CD4-positive, CD25-positive, alpha-beta regulatory T cell (primary cell): ENCODE data around the gene KSR2. TPM values are rescaled to one million over a fixed set of nuclear protein-coding genes. Genes with fewer than 3 reads are reported as not detected.
"Not testable (repeated sequence)": the region's sequence is repeated elsewhere in the genome, so short reads cannot be mapped to it uniquely, and the experiment has no call there.

Experiments
- ATAC-seq, 2 donors: fragments of 150-1000 bp; cut with Tn5 transposase; one replicate each; pipeline ENCODE4 v1.10.0; 2021; ENCODE audit warnings: low read depth in 2 of 2, moderate number of reproducible peaks in 2 of 2, moderate library complexity in 1 of 2
- DNase-seq, 3 donors: peaks; one replicate each; pipeline versions ENCODE4 v3.0.0 to v3.0.0-alpha.2; 2012 to 2022; ENCODE audit warnings: mixed read lengths in 1 of 3
- H3K27ac ChIP-seq: one replicate; pipeline ENCODE4 v1.7.0; 2013; ENCODE audit warnings: mild to moderate bottlenecking, low read length; ENCODE audit not compliant: insufficient read depth, poor library complexity, severe bottlenecking
- H3K27me3 ChIP-seq: one replicate; pipeline ENCODE4 v1.7.0; 2013; ENCODE audit warnings: low read length; ENCODE audit not compliant: control insufficient read depth, insufficient read depth
- H3K36me3 ChIP-seq: one replicate; pipeline ENCODE4 v1.7.0; 2013; ENCODE audit warnings: mild to moderate bottlenecking, low read length, moderate library complexity; ENCODE audit not compliant: control insufficient read depth, insufficient read depth
- H3K4me1 ChIP-seq: 2 replicates; pipeline ENCODE4 v1.7.0; 2013; ENCODE audit warnings: mild to moderate bottlenecking, low read length; ENCODE audit not compliant: insufficient read depth, control insufficient read depth, poor library complexity, severe bottlenecking
- H3K4me3 ChIP-seq: one replicate; pipeline ENCODE4 v1.7.0; 2013; ENCODE audit warnings: low read depth, mild to moderate bottlenecking, low read length, moderate library complexity
- H3K9me3 ChIP-seq, 2 experiments: 1 replicate in 1 of 2; 2 replicates in 1 of 2; pipeline ENCODE4 v1.7.0; 2013; ENCODE audit warnings: low read length in 2 of 2, mild to moderate bottlenecking in 1 of 2, moderate library complexity in 1 of 2; ENCODE audit not compliant: control insufficient read depth in 2 of 2
- H3K27ac Mint-ChIP-seq, 3 donors: one replicate each; pipeline ENCODE4 v1.8.0; 2020 to 2022; ENCODE audit warnings: mild to moderate bottlenecking in 3 of 3, mixed read lengths in 3 of 3, moderate library complexity in 2 of 3
- H3K27me3 Mint-ChIP-seq: one replicate; pipeline ENCODE4 v1.8.0; 2022; ENCODE audit warnings: mild to moderate bottlenecking, mixed read lengths
- H3K36me3 Mint-ChIP-seq: one replicate; pipeline ENCODE4 v1.8.0; 2020; ENCODE audit warnings: mixed read lengths
- H3K4me1 Mint-ChIP-seq, 4 donors: one replicate each; pipeline ENCODE4 v1.8.0; 2020 to 2022; ENCODE audit warnings: mixed read lengths in 4 of 4, mild to moderate bottlenecking in 1 of 4
- H3K4me3 Mint-ChIP-seq, 4 donors: one replicate each; pipeline ENCODE4 v1.8.0; 2020 to 2022; ENCODE audit warnings: mild to moderate bottlenecking in 4 of 4, mixed read lengths in 4 of 4, moderate library complexity in 3 of 4
- H3K9me3 Mint-ChIP-seq, 7 donors: one replicate each; pipeline ENCODE4 v1.8.0; 2020 to 2022; ENCODE audit warnings: mixed read lengths in 7 of 7, mild to moderate bottlenecking in 3 of 7, moderate library complexity in 2 of 7
- polyA plus RNA-seq, 4 donors: library from polyadenylated mRNA; unstranded; fragments of 300-500 nt; fragmentation: Illumina TruSeq; gene quantifications; one replicate each; pipeline ENCODE4 v1.2.3, GENCODE V29; 2021
- total RNA-seq: library from RNA; stranded (reverse); gene quantifications from one replicate; pipeline ENCODE4 v1.2.3, GENCODE V29; 2022

Gene KSR2
- total and polyA plus RNA-seq, 5 donors from 2014 or later: 0.20 TPM; not detected in 4

DNA sequence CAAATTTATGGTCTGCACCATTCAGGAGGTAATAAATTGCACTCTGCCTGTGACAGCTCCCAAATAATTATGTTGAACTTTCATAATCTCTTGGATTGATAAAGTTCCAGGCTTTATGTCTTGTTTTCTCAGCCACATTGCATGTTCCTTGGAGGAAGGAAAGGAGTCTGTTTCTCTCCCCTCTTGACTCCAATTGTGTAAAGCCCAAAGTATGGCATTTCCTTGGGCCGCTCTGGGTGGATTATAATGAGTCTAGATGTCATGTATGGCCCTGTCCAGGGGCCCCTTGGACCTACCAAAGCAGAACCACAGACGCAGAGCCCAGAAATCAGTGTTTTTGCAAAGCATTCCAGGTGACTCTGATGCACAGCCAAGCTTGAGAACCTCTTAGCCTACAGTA lies 160.8 kb downstream of the KSR2 start:
- H3K4me3 ChIP-seq: no peak overlapping the region
- Mint-ChIP-seq H3K4me3 (no peak overlapping the region), H3K4me1 (no peaks in the 10 kb centered on the region), H3K9me3 (peaks cover 0 to 2% (median 0%) of the 10 kb centered on the region in 7 donors), H3K27ac (no peak overlapping the region), H3K27me3 (peaks cover 4% of the 10 kb centered on the region), H3K36me3 (no peaks in the 10 kb centered on the region)
- no peaks in the 10 kb centered on the region for H3K36me3 ChIP-seq
- H3K27ac ChIP-seq: no peak overlapping the region
- ATAC-seq (no peak), DNase-seq (no peak)
- H3K27me3 ChIP-seq: no peaks in the 10 kb centered on the region
- no peaks in the 10 kb centered on the region for H3K4me1 ChIP-seq
- H3K9me3 ChIP-seq: no peaks in the 10 kb centered on the region

- H3K27me3 Mint-ChIP-seq: peaks cover 4% of the 10 kb centered on the region
- Histone ChIP-seq H3K4me1 (no peaks in the 10 kb centered on the region), H3K27me3 (no peaks in the 10 kb centered on the region), H3K9me3 (no peaks in the 10 kb centered on the region), H3K4me3 (no peak overlapping the region), H3K27ac (no peak overlapping the region), H3K36me3 (no peaks in the 10 kb centered on the region)
- H3K4me1 Mint-ChIP-seq: no peaks in the 10 kb centered on the region
- DNase-seq: no peak
- H3K4me3 Mint-ChIP-seq: no peak overlapping the region
- no peak for ATAC-seq
- H3K36me3 Mint-ChIP-seq: no peaks in the 10 kb centered on the region
- H3K9me3 Mint-ChIP-seq: peaks cover 0 to 4% (median 0%) of the 10 kb centered on the region in 7 donors
- H3K27ac Mint-ChIP-seq: no peak overlapping the region
Observed at GRCh38 chr12:117807355-117807754, 161.4 kb downstream of the KSR2 start.

DNA sequence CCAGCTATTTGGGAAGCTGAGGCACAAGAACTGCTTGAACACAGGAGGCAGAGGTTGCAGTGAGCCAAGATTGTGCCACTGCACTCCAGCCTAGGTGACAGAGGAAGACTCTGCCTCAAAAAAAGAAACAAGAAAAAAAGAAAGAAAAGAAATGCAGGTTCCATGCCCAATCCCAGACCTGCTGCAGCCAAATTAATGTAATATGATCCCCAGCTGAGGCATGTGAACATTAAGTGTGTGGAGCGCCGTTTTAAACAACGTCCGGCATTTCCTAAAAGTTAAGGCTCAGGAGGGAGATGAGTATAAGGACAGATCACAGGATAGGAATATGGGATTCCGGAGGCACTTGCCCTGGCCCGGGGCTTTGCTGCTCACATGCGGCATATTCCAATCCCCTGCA lies 162.9 kb downstream of the KSR2 start:
- Histone ChIP-seq H3K27me3 (no peaks in the 10 kb centered on the region), H3K9me3 (no peaks in the 10 kb centered on the region), H3K4me1 (no peaks in the 10 kb centered on the region), H3K4me3 (no peak overlapping the region), H3K36me3 (no peaks in the 10 kb centered on the region), H3K27ac (no peak overlapping the region)
- ATAC-seq (no peak), DNase-seq (no peak)
- no peak overlapping the region for H3K4me3 Mint-ChIP-seq
- H3K4me1 Mint-ChIP-seq: no peaks in the 10 kb centered on the region
- peaks cover 4% of the 10 kb centered on the region for H3K27me3 Mint-ChIP-seq
- H3K27ac Mint-ChIP-seq: no peak overlapping the region
- no peaks in the 10 kb centered on the region for H3K36me3 Mint-ChIP-seq
- H3K9me3 Mint-ChIP-seq: peaks cover 0 to 6% (median 0%) of the 10 kb centered on the region in 7 donors

GRCh38 chr12:117803001-117803400 lies 165.8 kb downstream of the KSR2 start:
- no peaks in the 10 kb centered on the region for H3K4me1 ChIP-seq
- H3K36me3 ChIP-seq: no peaks in the 10 kb centered on the region
- ATAC-seq: no peak
- no peaks in the 10 kb centered on the region for H3K4me1 Mint-ChIP-seq
- H3K27me3 Mint-ChIP-seq: peaks cover 4% of the 10 kb centered on the region
- H3K9me3 Mint-ChIP-seq: peaks cover 0 to 5% (median 0%) of the 10 kb centered on the region in 7 donors
- no peak for DNase-seq
- no peak overlapping the region for H3K4me3 ChIP-seq
- H3K27ac ChIP-seq: no peak overlapping the region
- no peaks in the 10 kb centered on the region for H3K27me3 ChIP-seq
- H3K27ac Mint-ChIP-seq: no peak overlapping the region
- no peaks in the 10 kb centered on the region for H3K36me3 Mint-ChIP-seq
- H3K9me3 ChIP-seq: no peaks in the 10 kb centered on the region
- H3K4me3 Mint-ChIP-seq: no peak overlapping the region

DNA sequence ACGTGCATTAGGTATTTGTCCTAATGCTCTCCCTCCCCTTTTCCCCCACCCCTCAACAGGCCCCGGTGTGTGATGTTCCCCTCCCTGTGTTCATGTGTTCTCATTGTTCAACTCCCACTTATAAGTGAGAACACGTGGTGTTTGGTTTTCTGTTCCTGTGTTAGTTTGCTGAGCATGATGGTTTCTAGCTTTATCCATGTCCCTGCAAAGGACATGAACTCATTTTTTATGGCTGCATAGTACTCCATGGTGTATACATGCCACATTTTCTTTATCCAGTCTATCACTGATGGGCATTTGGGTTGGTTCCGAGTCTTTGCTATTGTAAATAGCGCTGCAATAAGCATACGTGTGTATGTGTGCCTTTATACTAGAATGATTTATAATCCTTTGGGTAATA lies 168.1 kb downstream of the KSR2 start:
- DNase-seq, H3K27ac Mint-ChIP-seq, H3K4me1 Mint-ChIP-seq, H3K4me3 ChIP-seq, H3K4me3 Mint-ChIP-seq, H3K9me3 ChIP-seq, H3K36me3 ChIP-seq, H3K27me3 Mint-ChIP-seq, H3K27me3 ChIP-seq, ATAC-seq, H3K36me3 Mint-ChIP-seq, H3K27ac ChIP-seq, H3K4me1 ChIP-seq: not testable (repeated sequence)
- H3K9me3 Mint-ChIP-seq: peaks cover 0 to 10% (median 2%) of the 10 kb centered on the region in 7 donors

DNA sequence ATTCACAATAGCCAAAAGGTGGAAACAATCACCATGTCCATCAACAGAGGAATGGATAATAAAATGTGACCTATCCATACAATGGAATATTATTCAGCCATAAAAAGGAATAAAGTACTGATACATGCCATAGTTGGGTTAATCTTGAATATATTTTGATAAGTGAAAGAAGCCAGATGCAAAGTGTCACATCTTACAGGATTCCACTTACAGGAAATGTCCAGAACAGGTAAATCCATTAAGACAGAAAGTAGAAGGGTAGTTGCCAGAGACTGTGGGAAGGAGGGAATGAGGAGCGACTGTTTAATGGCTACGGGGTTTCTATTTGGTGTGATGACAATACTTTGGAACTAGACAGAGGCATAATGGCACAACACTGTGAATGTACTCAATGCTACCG lies 171.6 kb downstream of the KSR2 start:
- Mint-ChIP-seq H3K27ac (no peak overlapping the region), H3K36me3 (no peaks in the 10 kb centered on the region), H3K27me3 (no peaks in the 10 kb centered on the region), H3K9me3 (peaks cover 0 to 10% (median 2%) of the 10 kb centered on the region in 7 donors), H3K4me3 (no peak overlapping the region), H3K4me1 (no peaks in the 10 kb centered on the region)
- Histone ChIP-seq H3K4me3 (no peak overlapping the region), H3K36me3 (no peaks in the 10 kb centered on the region), H3K27me3 (no peaks in the 10 kb centered on the region), H3K27ac (no peak overlapping the region), H3K4me1 (no peaks in the 10 kb centered on the region), H3K9me3 (no peaks in the 10 kb centered on the region)
- DNase-seq: no peak
- no peak for ATAC-seq

DNA sequence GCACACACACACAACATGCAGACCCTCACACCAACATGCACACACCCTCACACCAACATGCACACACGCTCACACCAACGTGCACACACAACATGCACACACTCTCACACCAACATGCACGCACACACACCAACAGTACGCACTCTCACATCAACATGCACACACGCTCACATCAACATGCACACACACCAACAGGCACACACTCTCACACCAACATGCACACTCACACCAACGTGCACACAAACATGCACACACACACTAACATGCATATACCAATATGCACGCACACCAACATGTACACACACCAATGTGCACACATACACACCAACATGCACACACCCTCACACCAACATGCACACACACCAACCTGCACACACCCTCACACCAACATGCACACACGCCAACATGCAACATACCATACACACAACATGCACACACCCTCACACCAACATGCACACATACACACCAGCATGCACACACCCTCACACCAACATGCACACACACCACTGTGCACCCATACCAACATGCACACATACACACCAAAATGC lies 175.8 kb downstream of the KSR2 start:
- DNase-seq (no peak), ATAC-seq (no peak)
- no peaks in the 10 kb centered on the region for H3K4me1 ChIP-seq
- H3K4me3 ChIP-seq: no peak overlapping the region
- no peaks in the 10 kb centered on the region for H3K9me3 ChIP-seq
- Mint-ChIP-seq H3K4me3 (no peak overlapping the region), H3K27ac (no peak overlapping the region), H3K36me3 (no peaks in the 10 kb centered on the region), H3K4me1 (no peaks in the 10 kb centered on the region), H3K9me3 (peaks cover 0 to 7% (median 0%) of the 10 kb centered on the region in 7 donors), H3K27me3 (no peaks in the 10 kb centered on the region)
- H3K27ac ChIP-seq: no peak overlapping the region
- no peaks in the 10 kb centered on the region for H3K36me3 ChIP-seq
- no peaks in the 10 kb centered on the region for H3K27me3 ChIP-seq

- Histone ChIP-seq H3K36me3 (no peaks in the 10 kb centered on the region), H3K9me3 (no peaks in the 10 kb centered on the region)
- no peaks in the 10 kb centered on the region for H3K4me1 Mint-ChIP-seq
Observed at GRCh38 chr12:117792471-117792870, 176.3 kb downstream of the KSR2 start.

More at GRCh38 chr12:117792471-117792870, 176.3 kb downstream of the KSR2 start:
- peaks cover 0 to 7% (median 0%) of the 10 kb centered on the region in 7 donors for H3K9me3 Mint-ChIP-seq
- no peaks in the 10 kb centered on the region for H3K27me3 ChIP-seq
- H3K27ac Mint-ChIP-seq: no peak overlapping the region
- no peaks in the 10 kb centered on the region for H3K27me3 Mint-ChIP-seq
- H3K4me3 Mint-ChIP-seq: no peak overlapping the region
- no peak overlapping the region for H3K4me3 ChIP-seq
- no peaks in the 10 kb centered on the region for H3K36me3 Mint-ChIP-seq
- no peaks in the 10 kb centered on the region for H3K4me1 ChIP-seq
- ATAC-seq: no peak
- H3K27ac ChIP-seq: no peak overlapping the region
- DNase-seq: no peak
